SHP77 treated with DMSO at 0.1 percent for 48 hours (cell line): ENCODE results near the gene PRR12.

Source experiments
- DNase-seq: peaks from one replicate; lab custom pipeline; 2025; lab: John Stamatoyannopoulos, UW

PRR12 gene

DNA sequence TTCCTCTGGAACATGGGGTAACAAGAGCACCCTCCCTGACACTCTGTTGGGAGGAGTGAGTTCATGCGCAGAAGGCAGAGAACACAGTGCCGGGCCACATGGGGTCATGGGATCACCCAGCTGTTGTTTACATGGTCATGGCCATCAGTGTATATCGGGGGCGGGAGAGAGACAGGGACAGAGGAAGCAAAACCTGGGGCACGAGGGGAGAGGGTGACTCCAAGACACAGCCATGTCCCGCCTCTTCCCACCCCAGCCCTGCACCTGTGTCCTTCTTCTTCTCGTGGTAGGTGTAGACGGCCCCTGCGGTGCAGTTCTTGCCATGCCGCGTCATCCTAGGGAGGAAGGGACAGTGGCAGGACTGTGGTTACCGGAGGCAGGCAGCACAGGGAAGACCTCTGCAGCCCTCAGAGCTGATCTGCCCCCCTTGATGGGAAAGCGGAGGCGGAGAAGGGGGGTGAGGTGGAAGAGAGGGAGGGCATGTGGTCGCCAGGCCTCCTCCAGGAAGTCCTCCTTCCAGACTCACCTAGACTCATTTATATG, 30.6 kb upstream of the PRR12 start:
- no peak for DNase-seq

DNA sequence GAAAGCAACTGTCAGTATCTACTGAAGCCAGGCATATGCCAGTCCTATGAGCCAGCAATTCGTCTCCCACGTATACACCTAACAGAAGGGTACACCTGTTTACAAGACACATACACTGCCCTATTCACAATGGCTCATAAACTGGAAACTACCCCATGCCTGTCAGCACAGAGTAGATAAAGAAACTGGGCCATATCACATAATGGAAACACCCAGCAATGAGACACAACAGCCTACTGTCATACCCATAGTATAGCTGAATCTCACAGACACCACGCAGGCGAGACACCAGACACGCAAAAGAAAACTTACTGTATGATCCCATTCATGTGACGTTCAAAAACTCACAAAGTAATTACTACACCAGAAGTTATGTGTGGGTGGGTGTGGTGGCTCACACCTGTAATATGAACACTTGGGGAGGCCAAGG, 26.4 kb upstream of the PRR12 start:
- no peak for DNase-seq

DNA sequence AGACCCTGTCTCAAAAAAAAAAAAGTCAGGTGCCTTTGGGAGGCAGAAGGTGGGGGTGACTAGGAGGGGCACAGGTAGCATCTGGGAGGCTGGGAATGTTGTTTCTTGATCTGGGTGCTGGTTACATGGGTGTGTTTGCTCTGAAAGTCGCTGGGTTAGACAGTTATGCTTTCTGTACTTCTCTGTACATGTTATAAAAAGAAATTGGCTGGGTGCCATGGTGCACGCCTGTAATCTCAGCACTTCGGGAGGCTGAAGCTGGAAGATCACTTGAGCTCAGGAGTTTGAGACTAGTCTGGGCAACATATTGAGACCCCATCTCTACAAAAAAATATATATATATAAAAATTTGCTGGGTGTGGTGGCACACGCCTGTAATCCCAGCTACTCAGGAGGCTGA, 25.7 kb upstream of the PRR12 start:
- no peak for DNase-seq

DNA sequence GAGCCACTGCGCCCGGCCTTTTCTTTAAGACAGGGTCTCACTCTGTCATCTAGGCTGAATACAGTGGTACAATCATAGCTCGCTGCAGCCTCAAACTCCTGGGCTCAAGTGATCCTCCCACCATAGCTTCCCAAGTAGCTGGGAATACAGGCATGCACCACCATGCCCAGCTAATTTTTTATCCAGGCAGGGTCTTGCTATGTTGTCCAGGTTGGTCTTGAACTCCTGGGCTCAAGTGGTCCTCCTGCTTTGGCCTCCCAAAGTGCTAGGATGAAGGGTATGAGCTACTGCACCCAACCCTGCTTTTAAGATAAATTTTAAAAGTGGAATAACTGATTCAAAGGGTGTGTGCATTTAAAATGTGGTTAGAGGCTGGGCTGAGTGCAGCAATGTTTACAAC, 24.7 kb upstream of the PRR12 start:
- no peak for DNase-seq

DNA sequence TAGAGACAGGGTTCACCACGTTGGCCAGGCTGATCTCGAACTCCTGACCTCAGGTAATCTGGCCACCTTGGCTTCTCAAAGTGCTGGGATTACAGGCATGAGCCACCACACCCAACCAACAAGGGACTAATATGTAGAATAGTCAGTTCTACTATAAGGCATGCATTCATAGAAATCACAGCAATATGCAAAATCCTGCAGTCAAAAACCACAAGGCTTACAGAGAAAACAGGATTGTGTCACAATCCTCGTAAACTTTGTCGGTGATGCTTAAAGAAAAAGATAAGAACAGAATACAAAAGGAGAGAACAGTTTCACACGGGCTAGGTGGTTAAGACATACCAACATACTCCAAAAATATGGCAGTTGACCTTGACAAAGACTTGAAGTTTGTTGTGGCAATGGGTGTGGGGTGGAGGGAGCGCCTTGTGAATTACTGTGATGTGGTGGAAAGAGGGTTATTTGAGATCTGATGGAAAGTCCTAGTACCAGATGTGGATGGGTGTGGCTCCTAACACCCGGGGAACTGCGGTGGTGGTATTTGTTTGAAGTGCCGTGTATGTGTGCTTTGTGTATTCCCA, 23.0 kb upstream of the PRR12 start:
- no peak for DNase-seq

DNA sequence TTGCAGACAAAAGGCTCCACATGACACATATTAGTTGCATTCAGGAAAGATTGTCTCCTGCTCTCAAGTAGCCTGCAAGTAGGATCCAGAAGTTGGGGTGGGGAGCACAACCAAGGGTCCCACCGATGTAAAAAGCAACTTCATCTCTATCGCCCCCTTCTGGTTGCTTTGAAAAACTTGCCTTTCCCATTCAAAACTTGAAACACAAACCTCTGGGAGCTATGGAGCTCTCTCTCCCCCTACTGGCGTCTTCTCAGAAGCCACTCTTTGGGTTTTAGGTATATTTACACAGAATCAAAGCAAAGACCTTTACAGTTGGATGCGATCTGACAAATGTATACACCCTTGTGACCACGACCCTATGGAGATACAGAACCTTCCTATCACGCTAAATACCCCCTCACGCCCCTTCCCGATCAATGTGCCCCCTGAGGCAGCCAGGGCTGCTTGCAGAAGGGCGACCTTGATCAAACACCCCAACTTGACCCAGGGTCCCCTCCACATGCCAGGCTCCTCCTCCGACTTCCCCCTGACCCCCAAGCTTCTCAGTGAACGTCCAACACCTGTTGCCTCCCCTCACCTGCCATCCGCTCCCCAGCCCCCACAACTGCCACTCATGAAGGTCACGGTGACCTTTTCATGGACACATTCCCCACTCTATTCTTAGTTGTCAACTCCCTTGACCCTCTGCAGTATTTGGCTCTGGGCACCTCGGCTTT, 20.7 kb upstream of the PRR12 start:
- DNase-seq: peak; percentile 59

DNA sequence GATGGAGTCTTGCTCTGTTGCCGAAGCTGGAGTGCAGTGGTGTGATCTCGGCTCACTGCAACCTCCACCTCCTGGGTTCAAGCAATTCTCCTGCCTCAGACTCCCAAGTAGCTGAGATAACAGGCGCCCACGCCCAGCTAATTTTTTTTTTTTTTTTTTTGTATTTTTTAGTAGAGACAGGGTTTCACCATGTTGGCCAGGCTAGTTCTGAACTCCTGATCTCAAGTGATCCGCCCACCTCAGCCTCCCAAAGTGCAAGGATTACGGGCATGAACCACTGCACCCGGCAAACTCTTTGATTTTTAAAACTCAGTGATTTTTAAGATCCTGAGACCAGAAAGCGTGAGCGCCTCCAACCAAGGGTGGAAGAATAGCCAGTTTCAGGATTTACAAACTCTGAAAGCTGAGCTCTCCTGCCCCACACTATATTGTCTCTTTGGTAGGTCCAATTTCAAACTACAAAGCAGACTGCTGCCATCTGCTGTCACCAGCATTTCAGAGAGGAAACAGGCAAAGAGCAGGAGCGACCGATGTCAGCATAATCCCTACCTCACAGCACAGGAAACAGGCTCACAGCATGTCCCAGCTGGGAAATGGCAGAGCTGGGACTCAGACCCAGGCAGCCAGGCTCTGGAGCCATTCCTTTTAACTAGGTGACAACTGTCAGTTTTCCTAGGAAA, 19.8 kb upstream of the PRR12 start:
- peak; percentile 43 for DNase-seq

DNA sequence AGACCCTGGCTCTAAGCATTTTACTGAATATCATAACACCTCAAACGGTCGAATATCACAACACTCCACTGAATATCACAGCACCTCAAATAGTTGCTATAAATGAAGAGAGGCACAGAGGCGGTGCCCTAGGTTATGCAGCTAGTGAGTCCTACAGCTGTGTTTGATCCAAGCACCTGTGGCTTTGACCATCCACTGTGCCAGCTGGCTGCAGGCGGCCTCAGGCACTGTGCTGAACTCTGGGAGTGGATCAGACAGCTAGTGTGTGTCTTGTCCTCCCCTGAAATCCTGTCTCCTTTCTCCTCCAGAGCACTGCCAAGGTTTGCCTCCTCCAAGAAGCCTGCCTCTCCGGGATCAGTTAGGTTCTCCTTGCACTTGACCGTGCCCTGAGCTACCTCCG, 18.0 kb upstream of the PRR12 start:
- no peak for DNase-seq

DNA sequence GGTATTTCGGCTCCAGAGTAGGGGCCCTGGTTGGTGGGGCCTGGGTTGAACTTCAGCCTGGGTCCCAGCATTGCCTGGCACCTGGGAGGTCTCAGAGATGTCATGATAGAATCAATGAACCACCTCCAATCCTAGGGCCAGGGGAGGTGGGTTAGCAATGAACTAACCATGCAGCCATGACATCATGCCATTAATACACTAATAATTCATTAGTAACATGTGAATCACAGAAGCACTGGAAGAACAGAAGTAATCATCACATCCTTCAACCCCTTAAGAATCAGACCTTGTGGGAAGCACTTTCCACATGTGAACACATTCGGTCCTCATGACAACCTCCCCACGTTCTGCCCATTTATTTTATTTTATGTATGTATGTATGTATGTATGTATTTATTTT, 17.6 kb upstream of the PRR12 start:
- DNase-seq: no peak

DNA sequence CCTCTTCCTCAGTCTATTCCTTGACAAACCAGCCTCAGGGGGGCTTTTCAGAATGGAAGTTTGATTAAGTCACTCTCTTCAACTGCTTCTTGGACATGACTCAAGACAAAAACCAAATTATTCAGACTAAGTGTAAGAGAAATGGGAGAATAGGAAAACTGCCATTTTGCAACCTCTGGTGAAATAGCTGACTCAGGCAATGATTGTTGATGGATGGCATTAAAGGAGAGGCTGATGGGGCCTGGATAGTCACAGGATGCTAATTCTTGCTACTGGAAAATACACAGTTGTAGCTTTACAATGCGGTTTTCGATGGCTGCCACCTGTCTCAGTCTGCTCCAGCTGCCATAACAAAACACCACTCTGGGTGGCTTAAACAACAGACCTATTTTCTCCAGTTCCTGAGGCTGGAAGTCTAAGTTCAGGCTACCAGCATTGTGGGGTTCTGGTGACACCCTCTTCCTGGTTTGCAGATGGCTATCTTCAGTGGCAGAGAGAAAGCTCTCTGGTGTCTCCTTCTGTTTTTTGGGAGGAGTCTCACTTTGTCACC, 16.7 kb upstream of the PRR12 start:
- no peak for DNase-seq

DNA sequence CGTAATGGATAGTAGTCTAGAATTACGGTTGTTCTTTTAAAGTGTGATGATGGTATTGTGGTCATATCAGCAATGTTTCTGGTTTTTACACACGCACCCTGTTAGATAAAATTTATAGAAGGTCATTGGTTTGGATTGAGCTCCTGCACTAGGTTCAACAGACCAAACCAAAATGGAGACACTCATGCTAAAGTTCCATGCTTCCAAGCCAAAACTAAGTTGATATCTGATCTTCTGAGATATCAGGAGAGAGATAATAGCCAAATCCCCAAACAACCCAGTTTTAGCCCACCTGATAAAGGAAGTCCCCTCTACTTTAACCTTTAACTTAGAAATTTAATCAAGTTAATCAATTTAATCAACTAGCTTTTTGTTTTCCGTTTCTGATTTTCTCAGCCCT, 11.8 kb upstream of the PRR12 start:
- DNase-seq: no peak

DNA sequence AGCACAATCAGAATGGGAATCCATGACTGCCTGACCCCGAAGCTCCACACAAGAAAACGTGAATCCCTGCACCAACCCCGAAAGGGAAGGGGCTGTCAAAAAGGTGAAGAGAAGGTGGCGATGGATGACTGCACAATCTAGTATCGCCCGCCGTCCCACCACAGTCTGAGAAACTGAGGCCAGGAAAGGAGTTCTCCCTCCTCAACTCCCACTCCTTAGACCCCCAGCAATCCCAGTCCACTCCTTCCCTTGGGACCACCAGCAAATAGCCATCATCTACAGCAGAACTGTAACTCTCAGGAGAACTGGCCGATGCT, 11.1 kb upstream of the PRR12 start:
- no peak for DNase-seq

DNA sequence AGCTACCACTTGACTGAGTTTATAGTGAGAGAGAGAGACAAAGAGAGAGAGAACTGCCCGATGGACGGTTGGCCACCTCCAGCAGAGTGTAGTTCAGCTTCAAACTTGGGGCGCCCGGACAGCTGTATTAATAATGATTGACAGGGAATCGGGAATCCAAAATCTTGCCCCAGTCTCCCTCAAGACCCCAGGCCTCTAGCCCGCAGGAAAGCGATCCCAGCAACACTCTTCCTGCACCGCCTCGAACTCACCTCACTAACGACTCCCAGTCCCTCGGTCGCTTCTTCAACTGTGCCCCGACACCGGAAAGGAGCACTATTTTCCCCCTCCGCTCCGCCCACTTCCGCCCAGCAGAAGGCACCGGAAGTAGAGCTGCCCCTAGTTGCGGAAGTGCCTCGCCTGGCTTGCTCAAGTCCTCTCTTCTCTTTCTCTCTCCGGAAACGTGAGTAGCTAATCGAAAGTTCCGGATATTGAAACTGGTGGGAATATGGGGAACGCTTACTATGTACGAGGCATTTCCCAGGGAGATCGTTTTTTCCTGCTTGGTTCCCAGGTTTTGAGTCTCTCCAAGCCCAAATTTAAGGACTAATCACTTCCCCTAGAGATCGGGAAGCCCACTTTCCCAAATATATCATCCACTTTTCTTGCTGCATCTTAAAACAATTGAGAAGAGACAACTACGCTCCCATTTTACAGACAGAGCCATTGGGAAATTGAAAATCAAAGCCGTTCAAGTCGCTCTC, 10.5 kb upstream of the PRR12 start, which contains the start of gene NOSIP:
Gene NOSIP (minus strand): TSS at position 293 of the 743 bp plus-strand sequence. CDS start 19,865 bp downstream, outside the sequence.
- peak; percentile 91 for DNase-seq

DNA sequence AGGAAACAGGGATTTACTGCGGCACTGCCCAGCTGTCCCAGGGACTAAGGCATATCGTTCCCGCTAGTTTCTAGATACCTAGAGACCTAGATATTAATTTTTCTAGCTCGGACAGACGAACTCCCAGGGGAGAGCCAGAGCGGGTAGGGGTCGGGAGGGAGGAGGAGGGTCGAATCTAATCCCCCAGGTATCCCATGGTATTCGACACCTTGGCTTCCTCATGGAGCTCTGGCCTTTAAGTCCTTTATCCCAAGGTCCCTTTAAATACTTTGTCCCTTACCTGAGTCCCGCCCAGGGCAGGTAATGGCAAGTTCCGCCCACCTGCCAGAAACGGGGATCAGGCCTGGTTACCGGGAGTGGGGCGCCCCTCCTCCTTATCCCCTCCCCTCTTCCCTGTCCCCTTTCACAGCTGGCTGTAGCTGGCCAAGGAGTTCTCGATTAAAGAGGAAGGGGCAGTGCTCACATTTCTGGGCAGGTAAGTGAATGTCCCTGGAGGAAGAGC, 9.9 kb upstream of the PRR12 start, which contains the start of gene PRRG2:
Gene PRRG2 (plus strand): TSS at position 310 of the 502 bp plus-strand sequence. CDS start 1,904 bp downstream, outside the sequence.
- DNase-seq: no peak

DNA sequence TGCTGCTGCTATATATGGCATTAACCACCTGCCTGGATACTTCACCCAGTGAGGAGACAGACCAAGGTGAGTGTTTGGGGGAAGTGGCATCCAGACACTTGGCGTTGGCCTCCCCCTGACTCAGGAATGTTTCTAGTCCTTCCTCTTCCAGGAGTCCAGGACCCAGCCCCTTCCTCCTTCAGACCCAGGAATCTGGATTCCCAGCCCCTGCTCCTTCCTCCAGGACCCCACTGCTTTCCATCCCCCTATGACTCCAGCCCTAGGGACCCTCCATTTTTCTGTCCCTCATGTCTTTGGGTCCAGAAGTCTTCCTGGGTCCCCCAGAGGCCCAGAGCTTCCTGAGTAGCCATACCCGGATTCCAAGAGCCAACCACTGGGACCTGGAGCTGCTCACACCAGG, 7.7 kb upstream of the PRR12 start:
- no peak for DNase-seq

DNA sequence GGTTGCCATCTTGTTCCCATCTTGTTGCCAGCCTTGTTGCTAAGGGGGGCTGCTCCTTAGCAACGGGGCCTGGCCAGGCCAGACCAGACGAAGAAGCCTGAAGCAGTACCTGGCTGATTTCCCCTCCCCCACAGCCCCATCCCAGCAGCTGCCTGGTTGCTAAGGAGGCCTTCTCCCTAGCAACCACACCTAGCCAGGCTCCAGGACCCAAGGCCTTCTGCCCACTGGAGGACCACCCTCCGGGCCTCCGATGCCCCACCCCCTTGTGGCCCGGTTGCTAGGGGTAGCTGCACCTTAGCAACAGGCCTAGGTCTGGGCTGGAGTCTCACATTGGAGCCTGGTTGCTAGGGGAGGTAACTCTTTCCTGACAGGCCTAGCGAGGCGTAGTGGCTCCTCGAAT, 6.0 kb upstream of the PRR12 start:
- DNase-seq: no peak

DNA sequence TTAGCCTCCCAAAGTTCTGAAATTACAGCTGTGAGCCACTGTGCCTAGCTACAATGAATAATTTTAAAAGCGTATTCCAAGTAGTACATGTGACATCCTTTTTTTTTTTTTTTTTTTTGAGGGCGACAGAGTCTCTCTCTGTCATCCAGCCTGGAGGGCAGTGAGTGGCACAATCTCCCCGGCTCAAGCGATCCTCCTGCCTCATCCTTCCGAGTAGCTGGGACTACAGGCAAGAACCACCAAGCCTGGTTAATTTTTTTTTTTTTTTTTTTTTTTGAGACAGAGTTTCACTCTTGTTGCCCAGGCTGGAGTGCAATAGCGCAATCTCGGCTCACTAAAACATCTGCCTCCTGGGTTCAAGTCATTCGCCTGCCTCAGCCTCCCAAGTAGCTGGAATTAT, 3.8 kb upstream of the PRR12 start:
- DNase-seq: no peak

DNA sequence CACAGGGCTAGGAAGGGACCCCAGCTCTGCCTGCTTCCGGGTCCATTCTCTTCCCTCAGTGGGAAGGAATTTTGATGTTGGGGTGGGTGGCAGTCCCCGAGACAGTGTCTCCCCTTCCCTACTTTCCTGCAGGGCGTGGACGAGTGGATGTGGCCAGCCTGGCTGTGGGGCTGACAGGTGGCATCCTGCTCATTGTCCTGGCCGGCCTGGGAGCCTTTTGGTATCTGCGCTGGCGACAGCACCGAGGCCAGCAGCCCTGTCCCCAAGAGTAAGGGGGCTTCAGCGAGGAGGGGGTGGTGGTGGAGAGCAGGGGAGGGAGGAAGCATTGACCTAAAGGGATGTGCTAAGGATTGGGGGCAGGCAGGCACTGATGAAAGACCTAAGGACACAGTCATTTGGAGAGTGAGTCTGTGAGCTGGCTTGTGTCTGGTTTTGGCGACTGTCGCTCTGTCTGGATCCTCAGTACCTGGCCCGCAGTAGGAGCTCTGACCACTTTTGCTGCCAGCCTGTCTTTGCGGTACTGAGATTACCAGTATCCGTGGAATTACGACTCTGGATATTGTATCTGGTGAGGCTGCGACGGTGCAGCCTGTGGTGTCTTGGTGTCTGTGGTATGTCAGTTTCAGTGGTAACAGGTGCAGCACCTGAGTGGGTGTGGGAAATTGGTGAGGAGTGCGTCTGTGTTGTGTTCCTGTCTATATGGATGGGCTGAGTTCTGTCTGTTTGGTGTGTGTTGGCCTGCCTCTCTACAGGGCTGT, 2.4 kb upstream of the PRR12 start:
- no peak for DNase-seq

DNA sequence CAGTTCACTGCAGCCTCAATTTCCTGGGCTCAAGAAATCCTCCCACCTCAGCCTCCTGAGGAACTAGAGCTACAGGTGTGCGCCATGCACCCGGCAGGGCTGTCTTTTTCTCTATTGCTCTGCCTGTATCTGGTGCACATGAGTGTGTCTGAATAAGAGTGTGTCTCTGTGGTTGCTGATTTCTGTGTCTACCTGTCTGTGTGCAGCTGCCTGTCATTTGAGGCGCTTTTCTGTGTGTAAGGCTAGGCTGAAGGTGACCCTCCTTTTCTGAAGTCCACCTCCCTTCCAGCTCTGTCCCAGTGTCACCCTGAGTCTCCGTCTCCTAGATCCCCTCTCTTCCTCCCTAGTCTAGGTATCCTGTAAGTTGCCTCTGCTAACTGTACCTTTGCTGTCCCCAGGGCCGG, 1.5 kb upstream of the PRR12 start:
- no peak for DNase-seq

DNA sequence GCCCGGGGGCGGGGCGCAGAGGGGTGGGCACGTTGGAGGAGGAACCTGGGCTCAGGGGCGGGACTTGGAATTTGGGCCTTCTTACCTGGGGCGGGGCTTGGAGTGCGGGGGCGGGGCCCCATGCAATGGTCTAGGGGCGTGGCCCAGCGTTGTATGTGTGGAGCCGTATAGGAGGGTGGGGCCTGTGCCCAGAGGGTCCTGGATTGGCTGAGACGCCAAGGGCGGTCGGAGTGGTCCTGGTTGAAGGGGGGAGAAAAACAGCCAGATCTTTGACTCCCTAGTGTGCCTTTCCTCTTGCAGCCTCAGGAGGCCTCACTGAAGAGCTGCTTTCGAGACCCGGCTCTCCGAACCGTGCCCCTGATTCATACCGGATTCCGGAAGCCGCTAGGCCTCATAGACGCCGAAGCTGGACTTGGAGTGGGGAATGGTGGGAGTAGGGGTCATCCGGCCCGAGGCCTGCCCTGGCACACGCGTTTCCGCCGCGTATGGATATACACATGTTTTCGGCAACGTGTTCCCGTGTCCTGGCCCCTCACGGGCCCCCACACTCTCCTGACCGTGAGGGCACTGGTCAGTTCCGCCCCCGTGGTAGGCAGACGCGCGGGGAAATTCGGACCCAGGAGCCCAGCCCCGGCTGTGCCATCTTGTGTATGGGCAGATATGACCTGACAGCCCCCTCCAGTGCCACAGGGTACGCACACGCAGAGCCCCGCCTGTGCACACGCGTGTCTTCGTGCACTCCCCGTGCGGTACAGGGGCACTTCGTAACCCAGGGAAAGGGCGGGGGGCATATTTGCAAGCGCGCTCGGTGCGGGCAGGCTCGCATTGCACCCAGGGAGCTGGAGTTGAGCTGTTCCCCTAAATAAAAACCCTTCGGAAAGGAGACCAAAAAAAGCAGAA, 661 bp upstream of the PRR12 start:
- peak; percentile 85 for DNase-seq
